Gastrocnemius medialis (tissue), 4 donors: ENCODE results near the gene PDE6H. TPM values are rescaled to one million over a fixed set of nuclear protein-coding genes. Genes with fewer than 3 reads are reported as not detected.

Experiments used
- ATAC-seq, 2 donors: fragments of 150-250 bp; one replicate each; pipeline ENCODE4 v1.9.1; 2016
- DNase-seq, 2 donors: peaks; one replicate each; pipeline ENCODE4 v3.0.0-alpha.2; 2019
- H3K27ac ChIP-seq, 4 donors: fragments of 200-600 bp; sonication (generic); 1 replicate in 1 of 4; 2 replicates in 3 of 4; pipeline ENCODE4 v1.5.1; 2016 to 2018; ENCODE audit warnings: mild to moderate bottlenecking in 2 of 4, moderate library complexity in 1 of 4
- H3K27me3 ChIP-seq, 3 donors: fragments of 200-600 bp; sonication (generic) in 2 of 3; 1 replicate in 1 of 3; 2 replicates in 2 of 3; pipeline versions ENCODE4 v1.5.1 to v1.6.0; 2016 to 2019; ENCODE audit warnings: mild to moderate bottlenecking in 1 of 3, moderate library complexity in 1 of 3
- H3K36me3 ChIP-seq, 2 donors: fragments of 200-600 bp; sonication (generic) in 1 of 2; one replicate each; pipeline ENCODE4 v1.5.1; 2017 to 2018
- H3K4me1 ChIP-seq, 2 donors: fragments of 200-600 bp; sonication (generic) in 1 of 2; one replicate each; pipeline ENCODE4 v1.5.1; 2016 to 2017; ENCODE audit warnings: mild to moderate bottlenecking in 2 of 2
- H3K4me3 ChIP-seq, 4 donors: fragments of 200-600 bp; sonication (generic) in 3 of 4; 1 replicate in 1 of 4; 2 replicates in 3 of 4; pipeline ENCODE4 v1.5.1; 2016 to 2019; ENCODE audit warnings: mild to moderate bottlenecking in 2 of 4
- H3K9me3 ChIP-seq, 3 donors: fragments of 200-600 bp; sonication (generic) in 2 of 3; 1 replicate in 1 of 3; 2 replicates in 2 of 3; pipeline ENCODE4 v1.5.1; 2016 to 2019
- CTCF ChIP-seq, 5 experiments: fragments of 450-650 bp in 3 of 5; fragments of 200-600 bp in 2 of 5; sonication (generic) in 2 of 5; IDR thresholded peaks in 4 of 5; conservative IDR thresholded peaks in 1 of 5; 1 replicate in 4 of 5; 2 replicates in 1 of 5; pipeline ENCODE4 v1.5.1; 2016 to 2019; ENCODE audit warnings: antibody characterized with exemption in 5 of 5, mild to moderate bottlenecking in 3 of 5, moderate library complexity in 3 of 5
- POLR2A ChIP-seq, 2 donors: fragments of 450-650 bp; IDR thresholded peaks; one replicate each; pipeline ENCODE4 v1.6.1; 2017; ENCODE audit warnings: antibody characterized with exemption in 2 of 2, mild to moderate bottlenecking in 2 of 2, moderate library complexity in 2 of 2
- in situ Hi-C, 4 donors: fragments of 200-750 bp; cut with MboI; loops; one replicate each; pipeline versions ENCODE4 v1.15.0 to v1.8.0; 2017; ENCODE audit warnings: low sequenced_read_pairs in 4 of 4
- intact Hi-C: fragments of 100-400 bp; cut with DNase I; formaldehyde crosslinking; loops from one replicate; pipeline ENCODE4 v1.15.1; 2023; ENCODE audit warnings: low total_unique reads
- total RNA-seq, 4 donors: library from RNA; depleted of rRNA; stranded (reverse); fragments of >200 nt; gene quantifications; one replicate each; pipeline versions ENCODE4 v1.1.0 to v1.2.3, GENCODE V29; 2016

Gene PDE6H
- total RNA-seq, 4 donors from 2014 or later: not detected

GRCh38 chr12:14941369-14941768 is 31.5 kb upstream of the PDE6H start:
- Histone ChIP-seq H3K4me1 (no peaks in the 10 kb centered on the region), H3K27ac (no peak overlapping the region), H3K36me3 (no peaks in the 10 kb centered on the region), H3K9me3 (no peaks in the 10 kb centered on the region), H3K27me3 (no peaks in the 10 kb centered on the region), H3K4me3 (no peak overlapping the region)
- ATAC-seq: no peak
- in situ Hi-C loops (no loop called here), intact Hi-C loops (no loop called here)
- TF ChIP-seq CTCF (IDR thresholded peaks at IDR 0.05 in 4 of 5, conservative IDR thresholded peaks at IDR 0.05 in 1 of 5) (no peak), POLR2A (IDR thresholded peaks at IDR 0.05) (no peak)
- no peak for DNase-seq

- no peaks in the 10 kb centered on the region for H3K27me3 ChIP-seq
- in situ Hi-C loops: no loop called here
- intact Hi-C loops: no loop called here
- H3K4me1 ChIP-seq: no peaks in the 10 kb centered on the region
- no peak for ATAC-seq
- no peak overlapping the region for H3K27ac ChIP-seq
- no peak for DNase-seq
- H3K36me3 ChIP-seq: no peaks in the 10 kb centered on the region
- no peaks in the 10 kb centered on the region for H3K9me3 ChIP-seq
- no peak for TF ChIP-seq CTCF (IDR thresholded peaks at IDR 0.05 in 4 of 5, conservative IDR thresholded peaks at IDR 0.05 in 1 of 5)
- TF ChIP-seq POLR2A (IDR thresholded peaks at IDR 0.05): no peak
- no peak overlapping the region for H3K4me3 ChIP-seq
Observed at GRCh38 chr12:14942196-14942931, 30.5 kb upstream of the PDE6H start.

GRCh38 chr12:14946162-14946561 is 26.7 kb upstream of the PDE6H start:
- no peak for DNase-seq
- no peak for TF ChIP-seq CTCF (IDR thresholded peaks at IDR 0.05 in 4 of 5, conservative IDR thresholded peaks at IDR 0.05 in 1 of 5)
- no peak for TF ChIP-seq POLR2A (IDR thresholded peaks at IDR 0.05)
- Histone ChIP-seq H3K27ac (peak overlapping the region; percentile 24 to 76 (median 52)), H3K9me3 (no peaks in the 10 kb centered on the region), H3K36me3 (no peaks in the 10 kb centered on the region), H3K4me1 (peaks cover 3 to 11% of the 10 kb centered on the region in 2 donors), H3K4me3 (no peak overlapping the region), H3K27me3 (no peaks in the 10 kb centered on the region)
- ATAC-seq: peak in 1 of 2 donors; percentile 38
- in situ Hi-C loops: no loop called here
- intact Hi-C loops: no loop called here

GRCh38 chr12:14946861-14947260 is 26.0 kb upstream of the PDE6H start:
- Histone ChIP-seq H3K9me3 (no peaks in the 10 kb centered on the region), H3K27me3 (no peaks in the 10 kb centered on the region), H3K4me1 (peaks cover 7 to 11% of the 10 kb centered on the region in 2 donors), H3K4me3 (no peak overlapping the region), H3K36me3 (no peaks in the 10 kb centered on the region), H3K27ac (peak overlapping the region; percentile 24 to 76 (median 52))
- TF ChIP-seq CTCF (IDR thresholded peaks at IDR 0.05 in 4 of 5, conservative IDR thresholded peaks at IDR 0.05 in 1 of 5) (no peak), POLR2A (IDR thresholded peaks at IDR 0.05) (no peak)
- DNase-seq: no peak
- ATAC-seq: no peak
- intact Hi-C loops: no loop called here
- in situ Hi-C loops: no loop called here
